Testis (tissue), 2 donors: ENCODE measurements around the gene LDHB.
"Not testable (repeated sequence)": the region's sequence is repeated elsewhere in the genome, so short reads cannot be mapped to it uniquely, and the experiment has no call there.

Source experiments
- POLR2A ChIP-seq: fragments of 450-650 bp; IDR thresholded peaks from one replicate; pipeline ENCODE4 v1.6.1; 2017; ENCODE audit warnings: antibody characterized with exemption, mild to moderate bottlenecking, moderate library complexity
- TF ChIP-seq, protein P1 (sequence below), 3 experiments: fragments of 450-650 bp in 2 of 3; fragments of 200-600 bp in 1 of 3; sonication (generic) in 1 of 3; IDR thresholded peaks; one replicate each; pipeline ENCODE4 v1.5.1; 2016 to 2019; ENCODE audit warnings: antibody characterized with exemption in 3 of 3, mild to moderate bottlenecking in 2 of 3, moderate library complexity in 1 of 3

DNA sequence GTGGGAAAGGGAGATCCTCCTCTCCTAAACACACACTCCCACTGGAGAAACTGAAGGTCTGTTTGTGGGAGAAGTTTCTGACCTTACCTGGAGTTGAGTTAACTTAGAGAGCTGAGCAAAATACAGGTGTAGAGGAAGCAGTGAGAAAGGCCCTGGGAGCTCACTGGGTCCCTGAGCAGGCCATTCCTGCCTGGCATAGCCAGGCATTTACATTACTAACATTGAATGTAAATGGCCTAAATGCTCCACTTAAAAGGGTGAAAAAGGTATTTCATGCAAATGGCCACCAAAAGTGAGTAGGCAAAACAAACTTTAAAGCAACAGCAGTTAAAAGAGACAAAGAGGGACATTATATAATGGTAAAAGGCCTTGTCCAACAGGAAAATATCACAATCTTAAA, 62.3 kb downstream of the LDHB start:
- TF ChIP-seq, protein P1, sequence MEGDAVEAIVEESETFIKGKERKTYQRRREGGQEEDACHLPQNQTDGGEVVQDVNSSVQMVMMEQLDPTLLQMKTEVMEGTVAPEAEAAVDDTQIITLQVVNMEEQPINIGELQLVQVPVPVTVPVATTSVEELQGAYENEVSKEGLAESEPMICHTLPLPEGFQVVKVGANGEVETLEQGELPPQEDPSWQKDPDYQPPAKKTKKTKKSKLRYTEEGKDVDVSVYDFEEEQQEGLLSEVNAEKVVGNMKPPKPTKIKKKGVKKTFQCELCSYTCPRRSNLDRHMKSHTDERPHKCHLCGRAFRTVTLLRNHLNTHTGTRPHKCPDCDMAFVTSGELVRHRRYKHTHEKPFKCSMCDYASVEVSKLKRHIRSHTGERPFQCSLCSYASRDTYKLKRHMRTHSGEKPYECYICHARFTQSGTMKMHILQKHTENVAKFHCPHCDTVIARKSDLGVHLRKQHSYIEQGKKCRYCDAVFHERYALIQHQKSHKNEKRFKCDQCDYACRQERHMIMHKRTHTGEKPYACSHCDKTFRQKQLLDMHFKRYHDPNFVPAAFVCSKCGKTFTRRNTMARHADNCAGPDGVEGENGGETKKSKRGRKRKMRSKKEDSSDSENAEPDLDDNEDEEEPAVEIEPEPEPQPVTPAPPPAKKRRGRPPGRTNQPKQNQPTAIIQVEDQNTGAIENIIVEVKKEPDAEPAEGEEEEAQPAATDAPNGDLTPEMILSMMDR (IDR thresholded peaks at IDR 0.05): not testable (repeated sequence)
- TF ChIP-seq POLR2A: not testable (repeated sequence)
